Mesothelial cell of epicardium (in vitro differentiated cells): ENCODE results near the gene NLGN1. TPM values are rescaled to one million over a fixed set of nuclear protein-coding genes. Genes with fewer than 3 reads are reported as not detected.
"Not testable (repeated sequence)": the region's sequence is repeated elsewhere in the genome, so short reads cannot be mapped to it uniquely, and the experiment has no call there.

Source experiments
- DNase-seq, 2 experiments: peaks; one replicate each; pipeline ENCODE4 v3.0.0; 2021; ENCODE audit warnings: low spot score in 2 of 2; ENCODE audit not compliant: unreplicated experiment in 2 of 2
- H3K27ac Mint-ChIP-seq: 2 replicates; pipeline ENCODE4 v1.8.0; 2021; ENCODE audit warnings: mixed read lengths
- H3K27me3 Mint-ChIP-seq: 2 replicates; pipeline ENCODE4 v1.8.0; 2021; ENCODE audit warnings: low read depth, mixed read lengths
- H3K36me3 Mint-ChIP-seq: 2 replicates; pipeline ENCODE4 v1.8.0; 2021; ENCODE audit warnings: mixed read lengths
- H3K4me1 Mint-ChIP-seq: 2 replicates; pipeline ENCODE4 v1.8.0; 2021; ENCODE audit warnings: mixed read lengths
- H3K4me3 Mint-ChIP-seq: 2 replicates; pipeline ENCODE4 v1.8.0; 2021; ENCODE audit warnings: mild to moderate bottlenecking, moderate library complexity, mixed read lengths
- H3K9me3 Mint-ChIP-seq: 2 replicates; pipeline ENCODE4 v1.8.0; 2021; ENCODE audit warnings: mixed read lengths
- CTCF ChIP-seq: fragments of 200-600 bp; sonication (generic); IDR thresholded peaks from one replicate; pipeline ENCODE4 v1.5.0; 2021; ENCODE audit warnings: antibody characterized with exemption; ENCODE audit not compliant: unreplicated experiment
- total RNA-seq: library from RNA; stranded (reverse); gene quantifications from 3 replicates; pipeline ENCODE4 v1.2.1, GENCODE V29; 2021

Gene NLGN1
- total RNA-seq, 1 donor from 2014 or later: 4.2 TPM

GRCh38 chr3:173430576-173430975 lies 33.0 kb downstream of the NLGN1 start:
- no peak for TF ChIP-seq CTCF
- H3K4me3 Mint-ChIP-seq: no peak overlapping the region
- no peak for DNase-seq
- no peaks in the 10 kb centered on the region for H3K27me3 Mint-ChIP-seq
- peaks cover 47% of the 10 kb centered on the region for H3K9me3 Mint-ChIP-seq
- no peaks in the 10 kb centered on the region for H3K4me1 Mint-ChIP-seq
- H3K27ac Mint-ChIP-seq: no peak overlapping the region
- peaks cover 3% of the 10 kb centered on the region for H3K36me3 Mint-ChIP-seq

DNA sequence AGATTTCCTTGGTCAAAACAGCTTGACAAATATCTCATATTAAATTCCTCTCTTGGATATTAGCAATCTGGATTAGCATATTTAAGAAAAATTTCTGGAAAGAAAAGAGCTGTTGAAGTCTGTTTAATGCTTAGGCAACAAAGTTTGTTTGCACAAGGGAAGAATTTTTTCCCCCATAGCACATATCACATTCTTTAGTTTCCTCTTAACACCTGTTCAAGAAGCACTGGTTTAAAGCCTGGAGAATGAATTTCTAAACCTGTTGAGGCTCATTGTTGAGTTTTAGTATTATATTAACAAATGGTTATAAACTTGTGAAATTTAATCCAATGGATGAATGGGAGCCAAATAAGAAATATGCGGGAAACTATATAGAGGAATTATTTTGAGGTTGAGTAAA lies 41.5 kb downstream of the NLGN1 start:
- H3K9me3 Mint-ChIP-seq: no peaks in the 10 kb centered on the region
- H3K4me1 Mint-ChIP-seq: peaks cover 7% of the 10 kb centered on the region
- H3K27me3 Mint-ChIP-seq: no peaks in the 10 kb centered on the region
- TF ChIP-seq CTCF: no peak
- DNase-seq: no peak
- no peak overlapping the region for H3K4me3 Mint-ChIP-seq
- no peak overlapping the region for H3K27ac Mint-ChIP-seq
- no peaks in the 10 kb centered on the region for H3K36me3 Mint-ChIP-seq

DNA sequence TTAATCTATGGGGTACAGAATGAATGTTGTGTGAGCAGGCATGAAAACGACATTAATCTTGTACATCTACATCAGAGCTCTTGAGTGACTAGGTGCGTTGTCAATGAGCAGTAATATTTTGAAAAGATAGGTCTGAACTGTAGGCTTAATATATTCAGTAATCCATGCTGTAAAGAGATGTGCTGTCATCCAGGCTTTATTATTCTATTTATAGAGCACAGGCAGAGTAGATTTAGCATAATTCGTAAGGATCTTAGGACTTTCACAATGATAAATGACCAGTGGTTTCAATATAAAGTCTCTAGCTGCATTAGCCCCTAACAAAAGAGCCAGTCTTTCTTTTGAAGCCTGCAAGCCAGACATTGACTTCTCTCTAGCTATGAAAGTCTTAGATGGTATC lies 43.0 kb downstream of the NLGN1 start:
- no peaks in the 10 kb centered on the region for H3K36me3 Mint-ChIP-seq

DNA sequence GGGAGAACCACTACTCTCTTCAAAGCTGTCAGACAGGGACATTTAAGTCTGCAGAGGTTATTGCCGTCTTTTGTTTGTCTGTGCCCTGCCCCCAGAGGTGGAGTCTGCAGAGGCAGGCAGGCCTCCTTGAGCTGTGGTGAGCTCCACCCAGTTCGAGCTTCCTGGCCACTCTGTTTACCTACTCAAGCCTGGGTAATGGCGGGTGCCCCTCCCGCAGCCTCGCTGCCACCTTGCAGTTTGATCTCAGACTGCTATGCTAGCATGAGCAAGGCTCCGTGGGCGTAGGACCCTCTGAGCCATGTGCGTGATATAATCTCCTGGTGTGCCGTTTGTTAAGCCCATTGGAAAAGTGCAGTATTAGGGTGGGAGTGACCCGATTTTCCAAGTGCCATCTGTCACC lies 54.0 kb downstream of the NLGN1 start:
- not testable (repeated sequence) for H3K4me1 Mint-ChIP-seq, DNase-seq, H3K36me3 Mint-ChIP-seq, H3K4me3 Mint-ChIP-seq, H3K27ac Mint-ChIP-seq, H3K27me3 Mint-ChIP-seq
- H3K9me3 Mint-ChIP-seq: peaks cover 33% of the 10 kb centered on the region

More for the DNA sequence above, 43.0 kb downstream of the NLGN1 start:
- Mint-ChIP-seq H3K4me1 (peaks cover 7% of the 10 kb centered on the region), H3K27me3 (no peaks in the 10 kb centered on the region), H3K9me3 (no peaks in the 10 kb centered on the region), H3K27ac (no peak overlapping the region), H3K4me3 (no peak overlapping the region)
- no peak for DNase-seq
- no peak for TF ChIP-seq CTCF

DNA sequence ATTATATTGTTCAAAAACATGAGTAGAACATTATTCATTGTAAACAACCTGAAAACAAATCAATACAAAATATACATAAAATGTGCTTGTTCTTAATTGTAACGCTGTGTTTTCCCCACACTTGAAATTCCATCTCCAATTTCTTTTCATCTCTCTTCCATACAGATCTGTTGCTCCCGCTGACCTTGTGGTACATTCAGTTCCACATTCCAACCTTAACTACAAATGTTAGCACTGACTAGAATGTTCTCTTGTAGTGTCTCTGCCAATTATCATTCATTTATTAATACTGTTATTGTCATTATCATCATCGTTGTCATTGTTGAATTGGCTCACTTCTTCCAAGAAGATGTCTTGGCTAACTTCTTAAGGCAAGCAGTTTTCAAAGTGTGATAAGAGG lies 65.7 kb downstream of the NLGN1 start:
- Mint-ChIP-seq H3K27me3 (no peaks in the 10 kb centered on the region), H3K27ac (no peak overlapping the region), H3K4me1 (no peaks in the 10 kb centered on the region), H3K9me3 (no peaks in the 10 kb centered on the region), H3K4me3 (no peak overlapping the region), H3K36me3 (no peaks in the 10 kb centered on the region)
- no peak for TF ChIP-seq CTCF
- DNase-seq: no peak

GRCh38 chr3:173465112-173465511 lies 67.6 kb downstream of the NLGN1 start:
- Mint-ChIP-seq H3K4me1 (no peaks in the 10 kb centered on the region), H3K27ac (no peak overlapping the region), H3K27me3 (no peaks in the 10 kb centered on the region), H3K36me3 (no peaks in the 10 kb centered on the region), H3K9me3 (no peaks in the 10 kb centered on the region), H3K4me3 (no peak overlapping the region)
- no peak for DNase-seq
- no peak for TF ChIP-seq CTCF
